Left hindlimb (tissue), 1 donor: Measurements from ENCODE around the gene ALG6.

Experiments used
- DNase-seq: peaks from one replicate; pipeline ENCODE4 v3.0.0-alpha.2; 2018

Gene ALG6

DNA sequence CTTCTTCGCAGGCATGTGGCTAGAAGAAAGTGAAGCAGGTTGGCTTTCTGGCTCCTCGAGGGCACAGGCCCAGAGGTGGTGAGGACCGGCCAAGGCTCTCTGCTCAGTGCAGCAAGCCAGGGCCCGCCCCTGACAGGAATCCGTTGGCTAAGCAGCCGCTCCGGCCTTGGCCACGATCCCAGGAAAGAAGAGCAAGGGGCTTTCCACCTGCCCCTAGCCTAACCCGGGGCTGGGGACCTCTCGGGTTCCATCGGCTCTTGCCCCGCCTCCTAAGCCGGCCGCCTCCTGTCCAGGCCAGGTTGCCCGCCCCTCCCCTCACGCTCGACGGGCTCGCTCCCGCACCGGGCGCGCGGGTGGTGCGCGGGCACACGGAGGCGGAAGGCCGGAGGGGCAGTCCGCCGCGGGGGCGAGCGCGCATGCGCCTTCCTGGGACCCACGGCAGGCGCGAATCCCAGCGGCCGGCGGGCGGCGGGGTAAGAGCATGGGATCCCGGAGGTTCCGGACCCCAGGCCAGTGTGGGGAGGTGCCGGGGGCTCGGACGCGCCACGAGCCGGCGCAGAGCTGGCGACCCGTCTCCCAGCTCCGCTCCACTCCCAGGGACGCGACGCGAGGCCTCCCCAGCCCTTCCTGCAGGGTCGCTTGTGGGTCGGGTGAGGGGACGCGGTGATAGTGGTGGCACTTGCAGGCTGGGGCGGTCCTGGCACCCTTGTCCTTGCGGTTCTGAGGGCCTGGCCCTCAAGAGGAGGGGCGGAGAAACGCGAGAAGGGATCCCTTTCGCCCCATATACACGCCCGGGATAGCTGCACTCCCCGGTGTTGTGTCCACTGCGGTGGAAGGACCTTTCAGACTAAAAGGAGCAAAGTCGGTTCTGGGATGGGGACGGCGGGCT, at the start of gene ALG6:
Gene ALG6 (plus strand): TSS at position 413 of the 889 bp plus-strand sequence. CDS start 3,351 bp downstream, outside the sequence.
- DNase-seq, result peak; percentile 96

DNA sequence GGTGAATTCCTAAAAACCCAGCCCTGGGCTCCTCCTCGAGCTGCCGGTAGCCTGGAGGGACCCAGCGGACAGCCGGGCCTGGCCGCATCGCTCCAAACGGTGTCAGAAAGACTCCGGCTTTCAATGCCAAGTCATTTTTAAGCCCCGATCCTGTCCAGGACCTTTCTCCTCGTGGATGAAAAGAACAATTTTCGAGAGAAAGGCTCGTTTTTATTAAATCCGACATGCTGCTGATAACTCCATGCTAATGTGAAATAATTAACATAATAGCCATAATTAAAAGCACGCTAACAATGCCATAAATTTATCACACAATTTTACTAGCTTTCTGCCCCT, 49.6 kb upstream of the ALG6 start:
- DNase-seq, result no peak

DNA sequence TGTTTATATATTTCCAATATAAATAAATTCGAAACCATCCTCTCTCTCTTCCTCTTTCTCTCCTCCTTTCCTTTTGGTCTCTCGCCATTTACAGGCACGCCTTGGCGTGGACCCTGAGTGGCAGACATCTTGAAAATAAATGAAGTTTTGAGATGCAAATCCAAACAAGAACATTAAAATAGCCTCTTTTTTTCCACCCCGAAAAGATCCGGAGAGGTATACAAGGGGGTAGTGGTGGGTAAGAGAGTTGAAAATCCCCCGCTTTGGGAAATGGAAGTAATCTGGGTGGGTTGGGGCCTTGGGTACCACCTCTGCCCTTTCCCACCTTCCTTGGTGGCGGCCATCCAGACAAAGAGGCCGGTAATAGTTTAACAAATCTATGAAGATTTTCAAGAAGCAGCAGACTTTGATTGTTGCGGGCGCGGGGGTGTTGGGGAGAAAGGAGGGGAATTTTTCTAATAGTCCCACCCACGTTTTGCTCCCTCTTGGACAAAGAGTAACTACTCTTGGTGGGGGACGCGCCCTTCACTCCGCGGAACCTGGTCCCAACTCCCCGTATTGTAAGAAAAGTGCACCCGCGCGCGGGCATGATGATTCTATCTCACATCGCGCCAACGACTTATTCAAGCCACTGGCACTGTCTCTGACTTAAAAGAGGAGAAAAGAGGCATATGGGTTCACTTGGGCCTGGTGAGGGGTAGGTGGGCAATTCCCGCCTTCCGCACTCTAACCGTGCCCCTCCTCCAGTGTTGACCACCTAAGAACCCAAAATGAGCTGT, 49.0 kb upstream of the ALG6 start:
- peak; percentile 40 for DNase-seq

DNA sequence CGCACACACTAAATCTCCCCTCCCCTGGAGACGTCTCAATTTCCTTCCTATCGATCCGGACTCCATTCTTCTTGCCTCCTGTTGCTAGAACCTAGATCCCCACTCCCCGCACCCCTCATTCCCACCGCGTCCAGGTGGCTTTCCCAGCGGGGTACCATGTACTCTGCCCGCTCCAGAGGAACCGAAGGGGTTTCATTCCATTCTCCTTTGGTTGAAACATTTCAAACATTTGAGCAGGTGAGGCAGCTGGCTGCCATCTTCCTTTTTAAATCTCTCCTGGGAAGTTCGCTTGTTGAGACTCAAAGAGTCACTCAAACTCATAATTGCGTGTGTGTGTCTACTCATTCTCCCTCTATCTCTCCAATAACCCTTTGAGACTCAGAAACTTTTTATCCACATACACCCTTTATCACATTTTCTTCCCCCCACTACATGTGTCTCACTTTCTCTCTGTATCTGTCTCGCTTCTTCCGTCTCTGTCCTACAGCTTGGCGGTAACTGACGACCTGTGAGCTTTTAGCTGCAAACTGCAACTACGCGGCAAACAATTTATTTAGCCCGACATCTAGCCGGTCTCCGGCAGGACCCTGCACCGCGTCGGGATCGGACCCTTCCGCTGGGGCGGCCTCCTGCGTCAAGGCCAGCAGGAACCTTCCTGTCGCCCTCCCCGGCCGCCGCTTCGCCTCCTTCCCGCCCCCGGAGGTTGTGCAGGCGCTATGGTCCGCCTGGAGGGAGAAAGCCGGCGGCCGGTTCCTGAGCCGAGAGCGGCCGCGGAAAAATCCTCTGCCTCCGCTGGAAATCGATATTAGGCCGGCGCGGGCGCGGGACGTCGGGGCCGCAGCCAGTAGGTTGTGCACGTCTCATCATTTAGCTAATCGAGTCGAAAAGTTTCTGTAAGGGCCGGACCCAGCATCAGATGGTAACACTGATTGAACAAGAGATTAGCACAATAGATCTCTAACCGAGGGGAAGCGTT, 48.1 kb upstream of the ALG6 start:
- peak; percentile 38 for DNase-seq

DNA sequence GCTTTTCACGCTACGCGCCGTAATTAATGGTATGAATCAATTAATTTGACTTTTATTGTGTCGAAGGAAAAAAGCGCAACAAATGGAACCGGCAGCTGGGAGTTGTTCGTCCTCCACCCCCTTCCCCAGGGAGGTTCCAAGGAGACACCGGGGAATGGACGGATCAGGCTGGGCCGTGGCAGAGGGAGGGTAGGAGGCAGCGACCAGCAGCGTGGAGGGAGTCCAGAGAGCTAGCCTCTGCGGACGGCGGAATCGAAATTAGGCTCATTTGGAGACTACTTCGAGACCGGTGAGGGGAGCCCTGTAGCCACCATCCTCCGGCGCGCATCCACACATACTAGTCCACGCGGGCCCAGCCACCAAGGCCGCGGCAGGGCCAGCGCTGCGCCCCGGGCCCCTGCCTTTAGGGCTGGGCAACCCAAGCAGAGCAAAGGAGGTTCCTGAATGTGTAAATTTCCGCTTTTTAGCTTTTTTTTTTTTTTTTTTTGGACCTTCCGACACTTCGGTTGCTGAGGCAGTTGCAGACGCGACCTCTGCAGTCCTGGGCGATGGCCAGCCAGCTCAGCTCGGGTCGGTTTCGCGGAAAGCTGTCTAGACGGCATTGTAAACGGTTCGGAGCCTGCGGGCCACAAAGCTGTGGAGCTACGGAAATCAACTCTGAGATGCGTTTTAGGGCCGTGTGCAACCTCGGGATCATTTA, 47.3 kb upstream of the ALG6 start:
- peak; percentile 53 for DNase-seq

DNA sequence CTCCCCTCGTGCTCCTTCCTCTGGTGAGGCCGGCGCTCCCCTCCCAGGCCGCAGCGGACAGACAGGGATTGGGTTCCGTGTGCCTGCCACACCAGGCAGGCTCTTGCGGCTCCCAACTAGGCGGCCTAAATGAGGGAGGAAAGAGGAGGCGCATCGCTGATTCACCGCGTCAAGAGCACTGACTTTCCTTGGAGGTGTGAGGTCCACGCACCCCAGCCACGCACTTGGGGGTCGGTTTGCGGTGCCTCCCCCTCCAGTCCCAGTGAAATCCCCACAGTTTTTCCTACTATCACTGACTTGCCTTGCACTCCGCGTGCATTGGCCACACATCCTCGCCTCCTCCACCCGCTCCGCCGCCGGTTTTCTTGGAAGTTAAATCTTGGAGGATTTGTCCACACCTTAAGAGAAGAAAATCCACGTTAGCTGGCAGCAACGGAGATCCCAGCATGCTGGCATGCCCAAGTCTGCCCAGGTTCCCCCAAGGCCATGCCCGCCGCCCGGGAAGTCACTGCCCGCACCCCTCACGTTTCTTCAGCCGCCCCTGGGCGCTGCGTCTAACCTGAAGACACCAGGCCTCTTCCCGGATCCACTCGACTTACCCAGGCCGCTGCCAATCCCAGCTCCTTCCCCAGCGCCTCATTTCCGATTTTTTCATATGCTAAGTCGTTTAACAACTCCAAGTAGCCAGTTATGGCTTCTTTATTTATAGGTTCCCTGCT, 46.2 kb upstream of the ALG6 start:
- peak; percentile 50 for DNase-seq

DNA sequence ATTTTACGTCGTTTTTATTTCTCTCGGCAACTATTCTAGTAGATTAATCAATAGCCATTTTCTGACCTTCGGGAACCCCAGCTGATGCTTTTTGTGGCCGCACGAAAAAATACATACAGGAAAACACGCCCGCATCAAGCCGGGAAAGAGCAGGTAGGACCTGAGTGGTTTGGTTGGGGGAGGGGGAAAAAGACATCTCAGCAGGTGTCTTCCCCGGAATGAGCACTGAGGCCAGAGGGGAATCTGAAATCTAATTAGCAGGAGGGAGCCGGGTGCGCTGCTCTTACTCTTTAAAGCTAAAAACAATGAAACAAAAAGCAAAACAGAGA, 45.7 kb upstream of the ALG6 start:
- no peak for DNase-seq

DNA sequence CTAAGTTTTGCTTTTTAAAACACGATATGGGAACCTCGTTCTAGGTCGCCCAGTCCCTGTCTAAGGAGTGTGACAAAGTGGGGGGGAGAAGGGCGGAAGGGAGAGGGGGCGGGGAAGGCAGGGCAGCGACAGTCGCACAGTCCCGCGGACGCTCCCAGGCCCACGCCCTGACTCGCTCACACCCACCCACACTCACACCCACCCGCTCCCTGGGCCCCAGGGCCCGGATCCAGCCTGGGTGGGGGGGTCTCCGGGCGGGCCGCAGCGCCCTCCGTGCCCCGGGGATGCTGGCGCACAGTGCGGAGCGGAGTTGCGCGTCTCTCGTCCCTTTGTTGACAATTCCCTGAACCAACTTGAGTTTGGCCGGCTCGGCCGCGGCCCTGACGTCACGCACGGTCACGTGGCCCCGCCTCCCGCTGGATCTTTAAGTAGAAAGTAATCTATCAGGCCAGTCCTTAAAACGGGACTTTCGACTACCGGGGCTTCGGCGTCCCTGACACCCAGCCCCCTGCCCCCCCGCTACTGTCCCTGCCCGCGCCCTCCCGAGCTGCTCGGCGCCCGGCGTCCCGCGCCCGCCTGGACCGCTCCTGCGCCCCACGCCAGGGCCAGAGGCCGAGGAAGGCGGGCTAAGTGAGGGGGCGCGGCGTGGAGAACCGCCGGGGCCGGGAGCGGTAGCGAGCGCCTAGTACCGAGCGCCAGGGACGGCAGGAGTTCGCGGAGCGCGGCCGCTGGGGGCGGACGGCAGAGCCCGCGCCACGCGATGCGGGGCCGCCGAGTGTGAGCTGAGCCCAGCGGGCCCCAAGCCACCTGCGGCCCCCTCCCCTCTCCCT, 45.1 kb upstream of the ALG6 start, which contains the start of gene FOXD3:
Gene FOXD3 (plus strand): TSS at position 454 of the 830 bp plus-strand sequence. CDS start 492 bp downstream, outside the sequence.
- peak; percentile 63 for DNase-seq

DNA sequence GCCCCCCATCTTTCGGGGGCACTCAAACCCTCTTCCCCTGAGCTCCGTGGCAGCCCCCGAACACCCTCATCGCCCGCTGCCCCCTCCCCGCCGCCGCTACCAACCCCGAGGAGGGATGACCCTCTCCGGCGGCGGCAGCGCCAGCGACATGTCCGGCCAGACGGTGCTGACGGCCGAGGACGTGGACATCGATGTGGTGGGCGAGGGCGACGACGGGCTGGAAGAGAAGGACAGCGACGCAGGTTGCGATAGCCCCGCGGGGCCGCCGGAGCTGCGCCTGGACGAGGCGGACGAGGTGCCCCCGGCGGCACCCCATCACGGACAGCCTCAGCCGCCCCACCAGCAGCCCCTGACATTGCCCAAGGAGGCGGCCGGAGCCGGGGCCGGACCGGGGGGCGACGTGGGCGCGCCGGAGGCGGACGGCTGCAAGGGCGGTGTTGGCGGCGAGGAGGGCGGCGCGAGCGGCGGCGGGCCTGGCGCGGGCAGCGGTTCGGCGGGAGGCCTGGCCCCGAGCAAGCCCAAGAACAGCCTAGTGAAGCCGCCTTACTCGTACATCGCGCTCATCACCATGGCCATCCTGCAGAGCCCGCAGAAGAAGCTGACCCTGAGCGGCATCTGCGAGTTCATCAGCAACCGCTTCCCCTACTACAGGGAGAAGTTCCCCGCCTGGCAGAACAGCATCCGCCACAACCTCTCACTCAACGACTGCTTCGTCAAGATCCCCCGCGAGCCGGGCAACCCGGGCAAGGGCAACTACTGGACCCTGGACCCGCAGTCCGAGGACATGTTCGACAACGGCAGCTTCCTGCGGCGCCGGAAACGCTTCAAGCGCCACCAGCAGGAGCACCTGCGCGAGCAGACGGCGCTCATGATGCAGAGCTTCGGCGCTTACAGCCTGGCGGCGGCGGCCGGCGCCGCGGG, 44.2 kb upstream of the ALG6 start:
- no peak for DNase-seq

DNA sequence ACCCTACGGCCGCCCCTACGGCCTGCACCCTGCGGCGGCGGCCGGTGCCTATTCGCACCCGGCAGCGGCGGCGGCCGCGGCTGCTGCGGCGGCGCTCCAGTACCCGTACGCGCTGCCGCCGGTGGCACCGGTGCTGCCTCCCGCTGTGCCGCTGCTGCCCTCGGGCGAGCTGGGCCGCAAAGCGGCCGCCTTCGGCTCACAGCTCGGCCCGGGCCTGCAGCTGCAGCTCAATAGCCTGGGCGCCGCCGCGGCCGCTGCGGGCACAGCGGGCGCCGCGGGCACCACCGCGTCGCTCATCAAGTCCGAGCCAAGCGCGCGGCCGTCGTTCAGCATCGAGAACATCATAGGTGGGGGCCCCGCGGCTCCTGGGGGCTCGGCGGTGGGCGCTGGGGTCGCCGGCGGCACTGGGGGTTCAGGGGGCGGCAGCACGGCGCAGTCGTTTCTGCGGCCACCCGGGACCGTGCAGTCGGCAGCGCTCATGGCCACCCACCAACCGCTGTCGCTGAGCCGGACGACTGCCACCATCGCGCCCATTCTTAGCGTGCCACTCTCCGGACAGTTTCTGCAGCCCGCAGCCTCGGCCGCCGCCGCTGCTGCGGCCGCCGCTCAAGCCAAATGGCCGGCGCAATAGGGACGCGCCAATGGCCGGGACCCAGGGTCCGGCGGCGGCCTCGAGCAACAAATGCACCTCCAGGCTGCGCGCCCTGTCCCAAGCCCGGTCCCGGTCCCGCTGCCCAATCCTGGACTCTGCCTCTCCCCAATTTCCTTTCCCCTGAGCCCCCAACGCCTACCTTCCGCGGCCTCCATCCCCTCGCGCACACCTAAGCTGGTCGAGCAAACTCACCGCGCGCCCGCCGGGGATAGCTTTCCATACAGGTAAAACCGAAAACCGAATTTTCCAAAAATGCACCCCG, 43.3 kb upstream of the ALG6 start:
- DNase-seq, result peak; percentile 41

DNA sequence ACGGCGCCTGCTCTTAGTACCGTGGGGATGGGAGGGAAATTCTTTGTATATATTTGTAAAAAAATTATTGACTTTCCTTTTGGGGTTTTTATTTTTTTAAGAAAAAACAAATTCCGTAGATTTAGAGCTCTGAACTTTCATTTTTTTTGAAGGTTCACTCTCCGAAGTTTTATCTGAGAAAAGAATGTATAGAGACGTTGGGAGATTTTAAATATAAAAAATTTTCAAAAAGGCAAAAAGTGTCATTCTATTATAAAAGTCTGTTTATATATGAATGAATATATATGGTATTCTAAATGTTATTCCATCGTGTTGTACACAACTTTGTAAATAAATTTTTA, 42.7 kb upstream of the ALG6 start:
- DNase-seq, result no peak

DNA sequence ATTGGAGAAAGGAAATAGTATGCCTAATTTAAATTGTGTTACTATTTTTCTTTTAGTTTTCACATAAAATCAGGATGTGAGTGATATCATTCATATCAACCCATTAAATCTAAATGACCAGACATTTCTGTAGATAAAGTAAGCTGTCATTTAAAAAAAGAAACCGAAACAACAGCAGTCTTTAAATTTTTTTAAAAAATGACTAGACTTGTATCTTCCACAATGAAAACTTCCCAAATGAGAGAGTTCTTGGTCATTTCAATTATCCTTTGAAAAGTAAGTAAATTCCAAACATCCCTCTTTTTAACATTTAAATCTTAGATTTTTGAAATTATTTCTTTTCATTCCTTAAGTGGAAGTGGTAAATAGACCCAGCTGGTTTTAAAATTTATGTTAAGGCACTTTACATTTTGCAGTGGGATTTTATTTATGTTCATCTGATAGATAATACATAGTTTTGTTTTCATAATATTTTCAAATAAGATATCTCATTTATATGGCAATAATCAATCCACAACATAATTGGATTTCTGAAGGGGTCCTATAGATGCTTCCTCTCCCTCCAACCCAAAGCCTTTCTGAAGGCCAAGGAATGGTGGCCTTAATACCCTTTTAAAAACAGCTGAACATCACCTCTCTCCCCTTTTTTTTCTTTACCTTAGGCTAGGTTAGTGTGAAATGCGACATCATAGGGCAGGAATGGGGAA, 42.0 kb upstream of the ALG6 start:
- no peak for DNase-seq

DNA sequence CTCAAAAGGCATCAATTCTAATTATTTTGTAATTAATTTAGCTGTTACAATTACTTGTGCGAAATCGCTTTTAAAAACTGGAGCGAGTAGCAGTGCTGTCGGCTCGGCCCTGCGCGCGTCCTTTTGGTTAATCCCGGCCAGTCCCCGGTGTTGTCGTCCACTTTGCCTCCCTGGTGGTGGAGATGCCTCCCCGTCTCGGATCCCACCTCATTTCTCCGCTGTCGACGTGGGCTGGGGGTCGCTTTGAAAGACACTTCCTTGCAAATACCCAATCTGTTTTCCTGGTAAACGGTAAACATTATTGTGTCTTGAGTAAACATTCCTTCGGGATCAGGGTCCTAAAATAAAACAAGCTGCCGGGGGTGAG, 41.3 kb upstream of the ALG6 start:
- DNase-seq, result peak; percentile 40

DNA sequence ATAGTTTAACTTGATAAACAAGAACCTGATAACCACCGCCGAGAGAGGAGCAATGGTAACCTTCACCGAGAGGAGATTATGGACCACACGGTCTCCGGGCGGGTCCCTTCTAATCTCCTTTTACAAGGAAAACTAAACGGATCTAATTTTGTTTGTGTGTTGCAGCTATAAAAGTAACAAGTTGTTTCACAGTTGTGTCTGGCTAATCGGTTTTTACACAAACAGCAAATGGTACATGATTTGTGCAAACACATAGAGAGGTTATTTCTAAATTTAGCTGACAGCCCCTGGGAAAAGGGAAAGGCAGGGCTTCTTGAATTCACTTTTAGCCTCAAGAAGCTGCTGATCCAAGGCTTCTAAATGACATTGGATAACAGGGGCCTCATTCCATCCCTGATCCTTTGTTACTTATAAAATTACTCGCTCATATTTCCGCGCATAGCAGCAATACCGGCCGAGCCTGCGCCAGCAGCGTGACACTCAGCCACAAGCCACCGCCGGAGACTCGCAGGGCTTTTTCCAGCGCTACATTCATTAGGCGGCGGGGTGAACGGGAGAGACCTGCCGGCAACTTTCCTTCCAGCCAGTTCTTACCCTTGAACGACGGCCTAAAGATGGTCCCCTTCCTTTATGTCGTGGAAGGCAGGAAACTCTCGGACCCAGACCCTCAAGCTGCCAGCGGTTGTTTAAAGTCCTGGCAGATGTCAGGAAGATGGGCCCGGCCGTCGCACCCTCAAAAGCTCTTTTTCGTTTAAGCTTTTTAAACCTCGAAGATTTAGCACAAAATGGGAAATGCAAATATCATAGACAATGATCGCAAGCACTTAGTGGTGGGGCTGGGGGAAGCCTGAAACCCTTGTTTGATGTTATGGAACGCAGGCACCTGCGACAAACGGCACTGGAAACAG, 40.7 kb upstream of the ALG6 start:
- DNase-seq, result peak; percentile 39

DNA sequence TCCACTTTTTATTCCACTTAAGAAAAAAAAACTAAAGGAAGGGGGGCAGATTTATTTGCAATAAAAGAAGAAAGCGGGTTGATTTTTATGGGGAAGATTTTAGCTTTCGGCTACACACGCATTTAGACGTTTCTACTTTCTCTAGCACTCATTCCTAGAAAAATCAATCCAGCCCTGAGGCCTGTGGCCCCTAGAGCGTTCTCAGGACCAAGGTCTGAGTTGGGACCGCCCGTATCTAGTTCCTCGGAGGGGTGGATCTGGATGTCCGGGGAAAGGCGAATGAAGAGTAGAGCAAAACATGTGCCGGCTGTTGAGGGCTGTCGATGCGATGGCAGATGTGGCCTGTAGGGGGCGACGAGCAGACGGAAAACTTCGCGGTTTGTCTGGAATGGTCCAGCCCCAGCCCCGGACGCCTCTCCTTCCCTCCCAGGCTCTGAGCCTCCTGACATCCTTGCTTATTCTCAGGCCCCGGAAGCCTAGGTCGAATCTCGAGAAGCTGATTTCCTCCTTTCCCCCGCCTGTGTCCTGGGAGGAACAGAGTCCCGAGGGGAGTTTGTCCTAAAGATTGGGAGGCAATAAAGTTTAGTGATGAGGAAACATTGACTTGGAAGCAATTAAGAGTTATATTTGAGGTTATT, 39.9 kb upstream of the ALG6 start:
- DNase-seq, result peak; percentile 78

DNA sequence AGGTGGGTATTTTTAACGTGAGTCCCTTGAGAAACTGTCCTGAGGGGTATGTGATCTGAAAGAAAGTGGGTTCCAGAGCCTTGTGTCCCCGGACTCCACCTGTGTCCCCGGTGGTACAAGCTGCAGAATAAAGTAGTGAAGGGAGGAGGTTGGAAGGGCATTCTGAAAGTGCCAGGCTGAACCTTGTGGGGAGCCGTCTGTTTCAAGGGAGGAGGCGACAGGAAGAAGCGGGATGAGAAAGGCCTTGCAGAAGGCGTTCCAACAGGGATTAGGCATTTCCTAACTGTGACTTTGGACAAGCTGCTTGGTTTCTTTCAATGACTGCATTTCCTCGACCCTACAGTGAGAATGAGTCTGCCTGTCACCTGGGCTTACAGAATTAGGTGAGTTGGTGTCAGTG, 39.3 kb upstream of the ALG6 start:
- DNase-seq, result no peak
